ENCODE data around the gene FADS1. TPM values are rescaled to one million over a fixed set of nuclear protein-coding genes. Genes with fewer than 3 reads are reported as not detected.

The FADS1 gene
- total RNA-seq, 1 donor from 2014 or later = 36.3 TPM

- DNase-seq (ENCODE audit: low spot score) = no peak
Measured at GRCh38 chr11:61846362-61847020, 29.7 kb upstream of the FADS1 start.

GRCh38 chr11:61844909-61845565 is 28.2 kb upstream of the FADS1 start:
- DNase-seq (ENCODE audit: low spot score) = no peak

- DNase-seq (ENCODE audit: low spot score) = no peak
Measured at GRCh38 chr11:61842528-61842820, 25.7 kb upstream of the FADS1 start.

- no peak for DNase-seq (ENCODE audit: low spot score)
Measured at GRCh38 chr11:61841636-61842527, 25.1 kb upstream of the FADS1 start.

GRCh38 chr11:61840371-61840770 is 23.6 kb upstream of the FADS1 start:
- DNase-seq (ENCODE audit: low spot score) = no peak

GRCh38 chr11:61839742-61840141 is 22.9 kb upstream of the FADS1 start:
- DNase-seq (ENCODE audit: low spot score) = no peak

- DNase-seq (ENCODE audit: low spot score) = no peak
Measured at GRCh38 chr11:61838921-61839320, 22.1 kb upstream of the FADS1 start.

- DNase-seq (ENCODE audit: low spot score) = no peak
Measured at GRCh38 chr11:61838501-61838900, 21.7 kb upstream of the FADS1 start.

GRCh38 chr11:61837411-61838005 is 20.7 kb upstream of the FADS1 start:
- DNase-seq (ENCODE audit: low spot score) = no peak

GRCh38 chr11:61836193-61836592 is 19.4 kb upstream of the FADS1 start:
- DNase-seq (ENCODE audit: low spot score) = no peak

- no peak for DNase-seq (ENCODE audit: low spot score)
Measured at GRCh38 chr11:61834278-61835048, 17.7 kb upstream of the FADS1 start.

GRCh38 chr11:61833926-61834277 is 17.1 kb upstream of the FADS1 start:
- no peak for DNase-seq (ENCODE audit: low spot score)

- DNase-seq (ENCODE audit: low spot score) = no peak
Measured at GRCh38 chr11:61833471-61833870, 16.7 kb upstream of the FADS1 start.

- no peak for DNase-seq (ENCODE audit: low spot score)
Measured at GRCh38 chr11:61832754-61833153, 16.0 kb upstream of the FADS1 start.

GRCh38 chr11:61832207-61832606 is 15.4 kb upstream of the FADS1 start:
- no peak for DNase-seq (ENCODE audit: low spot score)

GRCh38 chr11:61830237-61831105 is 13.7 kb upstream of the FADS1 start:
- no peak for DNase-seq (ENCODE audit: low spot score)

- no peak for DNase-seq (ENCODE audit: low spot score)
Measured at GRCh38 chr11:61829806-61830205, 13.0 kb upstream of the FADS1 start.

GRCh38 chr11:61828629-61829407 is 12.0 kb upstream of the FADS1 start:
- DNase-seq (ENCODE audit: low spot score) = no peak

- no peak for DNase-seq (ENCODE audit: low spot score)
Measured at GRCh38 chr11:61828379-61828628, 11.5 kb upstream of the FADS1 start.

All from mesenteric fat pad (tissue), 1 donor.